Measurements from ENCODE around the gene EPN2.

Gene EPN2

GRCh38 chr17:19372011-19372370 is 134.8 kb downstream of the EPN2 start:
- H3K4me3 ChIP-seq (ENCODE audit: low read length): no peak overlapping the region
- TF ChIP-seq CTCF (conservative IDR thresholded peaks at IDR 0.05; ENCODE audit: low read depth, low read length): no peak
- no peak for DNase-seq (ENCODE audit: low read depth)

- no peak overlapping the region for H3K4me3 ChIP-seq (ENCODE audit: low read length)
- no peak for DNase-seq (ENCODE audit: low read depth)
- no peak for TF ChIP-seq CTCF (conservative IDR thresholded peaks at IDR 0.05; ENCODE audit: low read depth, low read length)
Observed at GRCh38 chr17:19372439-19372838, 135.3 kb downstream of the EPN2 start.

- DNase-seq (ENCODE audit: low read depth): no peak
- H3K4me3 ChIP-seq (ENCODE audit: low read length): no peak overlapping the region
- TF ChIP-seq CTCF (conservative IDR thresholded peaks at IDR 0.05; ENCODE audit: low read depth, low read length): no peak
Observed at GRCh38 chr17:19372866-19373504, 135.8 kb downstream of the EPN2 start.

GRCh38 chr17:19374136-19374535 is 137.0 kb downstream of the EPN2 start:
- no peak overlapping the region for H3K4me3 ChIP-seq (ENCODE audit: low read length)
- TF ChIP-seq CTCF (conservative IDR thresholded peaks at IDR 0.05; ENCODE audit: low read depth, low read length): no peak
- DNase-seq (ENCODE audit: low read depth): no peak

- H3K4me3 ChIP-seq (ENCODE audit: low read length): no peak overlapping the region
- DNase-seq (ENCODE audit: low read depth): no peak
- no peak for TF ChIP-seq CTCF (conservative IDR thresholded peaks at IDR 0.05; ENCODE audit: low read depth, low read length)
Observed at GRCh38 chr17:19375732-19376131, 138.6 kb downstream of the EPN2 start.

GRCh38 chr17:19376811-19377210 is 139.6 kb downstream of the EPN2 start:
- TF ChIP-seq CTCF (conservative IDR thresholded peaks at IDR 0.05; ENCODE audit: low read depth, low read length): no peak
- no peak for DNase-seq (ENCODE audit: low read depth)

GRCh38 chr17:19377602-19378415 is 140.6 kb downstream of the EPN2 start:
- peak; percentile 96 for DNase-seq (ENCODE audit: low read depth)
- H3K4me3 ChIP-seq (ENCODE audit: low read length): peak overlapping the region; percentile 91
- TF ChIP-seq CTCF (conservative IDR thresholded peaks at IDR 0.05; ENCODE audit: low read depth, low read length): no peak

More at GRCh38 chr17:19376811-19377210, 139.6 kb downstream of the EPN2 start:
- H3K4me3 ChIP-seq (ENCODE audit: low read length): peak overlapping the region; percentile 91
